Thyroid gland (tissue), 4 donors: ENCODE results near the gene TNFSF12.

ENCODE experiments used
- CTCF ChIP-seq, 6 experiments: fragments of 200-600 bp in 3 of 6; fragments of 450-650 bp in 3 of 6; sonication (generic) in 3 of 6; IDR thresholded peaks; one replicate each; pipeline ENCODE4 v1.5.1; 2016 to 2019; ENCODE audit warnings: antibody characterized with exemption in 6 of 6, mild to moderate bottlenecking in 2 of 6, inconsistent platforms in 1 of 6, moderate library complexity in 1 of 6
- POLR2A ChIP-seq, 2 donors: fragments of 450-650 bp; IDR thresholded peaks; one replicate each; pipeline ENCODE4 v1.6.1; 2017; ENCODE audit warnings: antibody characterized with exemption in 2 of 2, mild to moderate bottlenecking in 2 of 2, moderate library complexity in 1 of 2

- no peak for TF ChIP-seq CTCF (IDR thresholded peaks at IDR 0.05)
- TF ChIP-seq POLR2A (IDR thresholded peaks at IDR 0.05) = no peak
Observed at GRCh38 chr17:7501729-7502128, 47.1 kb upstream of the TNFSF12 start.
